Suprapubic skin (tissue), 3 donors: ENCODE results near the gene IL4.

Experiments
- EP300 ChIP-seq: sonication (generic); formaldehyde crosslinking; IDR thresholded peaks from one replicate; pipeline ENCODE4 v1.6.1; 2017; ENCODE audit warnings: antibody characterized with exemption
- POLR2A ChIP-seq, 2 donors: fragments of 450-650 bp; IDR thresholded peaks; one replicate each; pipeline ENCODE4 v1.6.1; 2017; ENCODE audit warnings: antibody characterized with exemption in 2 of 2, mild to moderate bottlenecking in 2 of 2, moderate library complexity in 2 of 2
- TF ChIP-seq, protein P1 (sequence below), 2 donors: fragments of 200-600 bp in 1 of 2; fragments of 450-650 bp in 1 of 2; sonication (generic) in 1 of 2; IDR thresholded peaks; one replicate each; pipeline ENCODE4 v1.5.1; 2016 to 2019; ENCODE audit warnings: antibody characterized with exemption in 2 of 2, mild to moderate bottlenecking in 1 of 2, moderate library complexity in 1 of 2

DNA sequence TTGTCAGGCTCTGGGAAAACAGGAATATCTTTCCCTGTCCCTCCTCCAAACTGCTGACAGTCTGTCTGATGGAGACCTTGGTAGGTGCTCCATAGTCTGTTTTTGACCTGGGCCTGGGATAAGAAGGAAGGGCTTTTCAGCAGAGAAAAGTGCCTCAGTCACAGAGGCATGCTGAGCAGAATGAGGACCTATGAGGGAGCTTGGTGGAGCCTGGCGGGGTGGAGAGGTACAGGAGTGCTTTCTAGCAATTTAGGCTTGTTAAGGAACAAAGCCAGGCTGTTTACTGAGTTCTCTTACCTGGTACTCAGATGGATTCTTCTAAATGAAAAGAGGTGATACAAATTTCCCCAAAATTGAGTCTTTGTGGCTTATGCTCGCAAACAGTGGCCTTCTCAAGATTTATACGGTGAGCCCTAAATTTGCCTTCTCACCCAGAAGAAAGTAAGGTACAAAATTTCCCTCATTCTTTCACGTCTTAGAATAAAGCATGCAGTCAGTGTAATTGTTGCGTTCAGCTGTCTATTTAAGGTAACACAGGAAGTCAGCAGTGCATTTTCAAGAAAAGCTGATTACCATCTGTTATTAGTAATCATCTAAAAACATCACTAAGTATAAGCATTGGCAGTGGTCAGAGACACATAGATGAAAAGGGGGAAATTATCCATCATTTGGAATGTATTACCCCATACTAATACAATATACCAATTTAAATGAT lies 44.4 kb upstream of the IL4 start:
- TF ChIP-seq, protein P1, sequence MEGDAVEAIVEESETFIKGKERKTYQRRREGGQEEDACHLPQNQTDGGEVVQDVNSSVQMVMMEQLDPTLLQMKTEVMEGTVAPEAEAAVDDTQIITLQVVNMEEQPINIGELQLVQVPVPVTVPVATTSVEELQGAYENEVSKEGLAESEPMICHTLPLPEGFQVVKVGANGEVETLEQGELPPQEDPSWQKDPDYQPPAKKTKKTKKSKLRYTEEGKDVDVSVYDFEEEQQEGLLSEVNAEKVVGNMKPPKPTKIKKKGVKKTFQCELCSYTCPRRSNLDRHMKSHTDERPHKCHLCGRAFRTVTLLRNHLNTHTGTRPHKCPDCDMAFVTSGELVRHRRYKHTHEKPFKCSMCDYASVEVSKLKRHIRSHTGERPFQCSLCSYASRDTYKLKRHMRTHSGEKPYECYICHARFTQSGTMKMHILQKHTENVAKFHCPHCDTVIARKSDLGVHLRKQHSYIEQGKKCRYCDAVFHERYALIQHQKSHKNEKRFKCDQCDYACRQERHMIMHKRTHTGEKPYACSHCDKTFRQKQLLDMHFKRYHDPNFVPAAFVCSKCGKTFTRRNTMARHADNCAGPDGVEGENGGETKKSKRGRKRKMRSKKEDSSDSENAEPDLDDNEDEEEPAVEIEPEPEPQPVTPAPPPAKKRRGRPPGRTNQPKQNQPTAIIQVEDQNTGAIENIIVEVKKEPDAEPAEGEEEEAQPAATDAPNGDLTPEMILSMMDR (IDR thresholded peaks at IDR 0.05): no peak
- no peak for TF ChIP-seq POLR2A (IDR thresholded peaks at IDR 0.05)
- no peak for TF ChIP-seq EP300
